Esophagus muscularis mucosa (tissue), 3 donors: ENCODE data around the gene LRFN2.

Experiments
- POLR2AphosphoS5 ChIP-seq, 2 donors: sonication (generic); formaldehyde crosslinking; IDR thresholded peaks; one replicate each; pipeline ENCODE4 v1.6.1; 2017; ENCODE audit warnings: antibody characterized with exemption in 2 of 2
- TF ChIP-seq, protein P1 (sequence below), 3 experiments: fragments of 200-600 bp in 2 of 3; fragments of 450-650 bp in 1 of 3; sonication (generic) in 2 of 3; IDR thresholded peaks; one replicate each; pipeline ENCODE4 v1.5.1; 2017 to 2019; ENCODE audit warnings: antibody characterized with exemption in 3 of 3, mild to moderate bottlenecking in 2 of 3, moderate library complexity in 1 of 3

GRCh38 chr6:40588480-40588879 lies 1.3 kb upstream of the LRFN2 start:
- TF ChIP-seq, protein P1, sequence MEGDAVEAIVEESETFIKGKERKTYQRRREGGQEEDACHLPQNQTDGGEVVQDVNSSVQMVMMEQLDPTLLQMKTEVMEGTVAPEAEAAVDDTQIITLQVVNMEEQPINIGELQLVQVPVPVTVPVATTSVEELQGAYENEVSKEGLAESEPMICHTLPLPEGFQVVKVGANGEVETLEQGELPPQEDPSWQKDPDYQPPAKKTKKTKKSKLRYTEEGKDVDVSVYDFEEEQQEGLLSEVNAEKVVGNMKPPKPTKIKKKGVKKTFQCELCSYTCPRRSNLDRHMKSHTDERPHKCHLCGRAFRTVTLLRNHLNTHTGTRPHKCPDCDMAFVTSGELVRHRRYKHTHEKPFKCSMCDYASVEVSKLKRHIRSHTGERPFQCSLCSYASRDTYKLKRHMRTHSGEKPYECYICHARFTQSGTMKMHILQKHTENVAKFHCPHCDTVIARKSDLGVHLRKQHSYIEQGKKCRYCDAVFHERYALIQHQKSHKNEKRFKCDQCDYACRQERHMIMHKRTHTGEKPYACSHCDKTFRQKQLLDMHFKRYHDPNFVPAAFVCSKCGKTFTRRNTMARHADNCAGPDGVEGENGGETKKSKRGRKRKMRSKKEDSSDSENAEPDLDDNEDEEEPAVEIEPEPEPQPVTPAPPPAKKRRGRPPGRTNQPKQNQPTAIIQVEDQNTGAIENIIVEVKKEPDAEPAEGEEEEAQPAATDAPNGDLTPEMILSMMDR (IDR thresholded peaks at IDR 0.05) = no peak
- no peak for TF ChIP-seq POLR2AphosphoS5 (IDR thresholded peaks at IDR 0.05)
